Uterus (tissue), 2 donors: Measurements from ENCODE around the gene NDUFA13.

Source experiments
- POLR2A ChIP-seq, 2 donors: fragments of 450-650 bp; IDR thresholded peaks; one replicate each; pipeline ENCODE4 v1.6.1; 2016; ENCODE audit warnings: antibody characterized with exemption in 2 of 2, mild to moderate bottlenecking in 1 of 2, moderate library complexity in 1 of 2
- TF ChIP-seq, protein P1 (sequence below), 4 experiments: fragments of 200-600 bp in 2 of 4; fragments of 450-650 bp in 2 of 4; sonication (generic) in 2 of 4; IDR thresholded peaks; one replicate each; pipeline ENCODE4 v1.5.1; 2016 to 2019; ENCODE audit warnings: antibody characterized with exemption in 4 of 4, mild to moderate bottlenecking in 2 of 4, moderate library complexity in 1 of 4

DNA sequence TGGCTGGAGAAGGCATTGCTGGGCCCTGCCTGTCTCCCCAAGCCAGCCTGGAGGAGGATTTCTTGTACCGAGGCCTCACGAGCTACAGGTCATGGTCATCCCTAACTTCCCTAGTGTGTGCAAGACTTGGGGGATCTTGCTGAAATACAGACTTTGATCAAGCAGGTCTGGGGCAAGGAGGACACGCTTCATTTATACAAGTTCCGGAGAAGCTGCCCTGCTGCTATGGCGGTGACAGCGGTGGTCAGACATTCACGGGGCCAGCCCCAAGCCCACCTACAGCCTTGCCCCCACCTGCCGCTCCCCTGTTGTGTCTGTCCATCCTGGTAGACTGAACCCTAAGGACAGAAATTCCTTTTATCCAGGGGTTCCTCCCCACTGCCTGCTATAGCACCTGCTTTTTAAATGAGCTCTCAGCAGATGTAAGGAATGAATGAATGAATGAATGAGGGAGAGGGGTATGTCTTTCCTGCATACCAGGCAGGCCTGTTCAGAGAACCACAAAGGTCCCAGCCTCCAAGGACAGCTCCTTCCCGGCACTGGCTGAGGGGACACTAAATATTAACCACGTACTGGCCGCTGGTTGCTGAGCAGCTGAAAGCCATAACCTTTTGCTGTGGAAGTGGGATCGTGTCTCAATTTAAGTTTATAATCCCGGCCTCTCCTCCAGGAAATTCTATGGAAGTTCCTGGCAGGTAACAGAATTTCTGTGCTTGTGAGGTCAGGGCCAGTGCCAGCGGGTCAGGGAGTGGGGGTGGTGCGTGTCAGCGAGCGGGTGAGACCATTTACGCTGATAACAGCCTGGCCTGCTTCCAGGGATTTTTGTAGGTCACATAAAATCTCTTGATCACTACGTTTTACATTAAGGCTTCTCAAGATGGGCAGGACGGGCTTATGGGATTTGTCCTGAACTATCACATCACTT is 27.8 kb upstream of the NDUFA13 start:
- TF ChIP-seq POLR2A (IDR thresholded peaks at IDR 0.05) = no peak
- TF ChIP-seq, protein P1, sequence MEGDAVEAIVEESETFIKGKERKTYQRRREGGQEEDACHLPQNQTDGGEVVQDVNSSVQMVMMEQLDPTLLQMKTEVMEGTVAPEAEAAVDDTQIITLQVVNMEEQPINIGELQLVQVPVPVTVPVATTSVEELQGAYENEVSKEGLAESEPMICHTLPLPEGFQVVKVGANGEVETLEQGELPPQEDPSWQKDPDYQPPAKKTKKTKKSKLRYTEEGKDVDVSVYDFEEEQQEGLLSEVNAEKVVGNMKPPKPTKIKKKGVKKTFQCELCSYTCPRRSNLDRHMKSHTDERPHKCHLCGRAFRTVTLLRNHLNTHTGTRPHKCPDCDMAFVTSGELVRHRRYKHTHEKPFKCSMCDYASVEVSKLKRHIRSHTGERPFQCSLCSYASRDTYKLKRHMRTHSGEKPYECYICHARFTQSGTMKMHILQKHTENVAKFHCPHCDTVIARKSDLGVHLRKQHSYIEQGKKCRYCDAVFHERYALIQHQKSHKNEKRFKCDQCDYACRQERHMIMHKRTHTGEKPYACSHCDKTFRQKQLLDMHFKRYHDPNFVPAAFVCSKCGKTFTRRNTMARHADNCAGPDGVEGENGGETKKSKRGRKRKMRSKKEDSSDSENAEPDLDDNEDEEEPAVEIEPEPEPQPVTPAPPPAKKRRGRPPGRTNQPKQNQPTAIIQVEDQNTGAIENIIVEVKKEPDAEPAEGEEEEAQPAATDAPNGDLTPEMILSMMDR (IDR thresholded peaks at IDR 0.05) = no peak
